ENCODE results near the gene RGMA. TPM values are rescaled to one million over a fixed set of nuclear protein-coding genes. Genes with fewer than 3 reads are reported as not detected.

RGMA gene
- total and polyA plus RNA-seq, 2 donors (not counting 1 experiment from before 2014, with no cell fraction given): not detected

GRCh38 chr15:93102211-93102610, 13.2 kb upstream of the RGMA start:
- no peak for TF ChIP-seq EZH2 (IDR thresholded peaks at IDR 0.05; ENCODE audit: borderline replicate concordance, insufficient read depth, low read depth, low read length, poor library complexity, severe bottlenecking)
- TF ChIP-seq, protein P1, sequence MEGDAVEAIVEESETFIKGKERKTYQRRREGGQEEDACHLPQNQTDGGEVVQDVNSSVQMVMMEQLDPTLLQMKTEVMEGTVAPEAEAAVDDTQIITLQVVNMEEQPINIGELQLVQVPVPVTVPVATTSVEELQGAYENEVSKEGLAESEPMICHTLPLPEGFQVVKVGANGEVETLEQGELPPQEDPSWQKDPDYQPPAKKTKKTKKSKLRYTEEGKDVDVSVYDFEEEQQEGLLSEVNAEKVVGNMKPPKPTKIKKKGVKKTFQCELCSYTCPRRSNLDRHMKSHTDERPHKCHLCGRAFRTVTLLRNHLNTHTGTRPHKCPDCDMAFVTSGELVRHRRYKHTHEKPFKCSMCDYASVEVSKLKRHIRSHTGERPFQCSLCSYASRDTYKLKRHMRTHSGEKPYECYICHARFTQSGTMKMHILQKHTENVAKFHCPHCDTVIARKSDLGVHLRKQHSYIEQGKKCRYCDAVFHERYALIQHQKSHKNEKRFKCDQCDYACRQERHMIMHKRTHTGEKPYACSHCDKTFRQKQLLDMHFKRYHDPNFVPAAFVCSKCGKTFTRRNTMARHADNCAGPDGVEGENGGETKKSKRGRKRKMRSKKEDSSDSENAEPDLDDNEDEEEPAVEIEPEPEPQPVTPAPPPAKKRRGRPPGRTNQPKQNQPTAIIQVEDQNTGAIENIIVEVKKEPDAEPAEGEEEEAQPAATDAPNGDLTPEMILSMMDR (IDR thresholded peaks at IDR 0.05): no peak
- Histone ChIP-seq H3K9ac (ENCODE audit: low read length) (no peak overlapping the region), H3K4me1 (ENCODE audit: control insufficient read depth in 2 of 2, insufficient read depth in 2 of 2, low read length in 2 of 2) (no peaks in the 10 kb centered on the region), H3K27ac (ENCODE audit: low read length in 2 of 2) (no peak overlapping the region), H3K79me2 (ENCODE audit: control insufficient read depth, insufficient read depth, low read length) (no peaks in the 10 kb centered on the region), H3K9me3 (ENCODE audit: control extremely low read depth in 1 of 3, control insufficient read depth in 2 of 3, insufficient read depth in 1 of 3, low read length in 2 of 3) (peaks cover 0 to 6% (median 0%) of the 10 kb centered on the region in 3 donors), H3K4me3 (ENCODE audit: control extremely low read depth in 1 of 5, extremely low read depth in 1 of 5, insufficient read depth in 1 of 5, low read depth in 2 of 5, low read length in 4 of 5) (no peak overlapping the region), H3K27me3 (replicated peaks in 1 of 4; ENCODE audit: control extremely low read depth in 1 of 4, control insufficient read depth in 3 of 4, insufficient read depth in 4 of 4, low read length in 3 of 4) (no peaks in the 10 kb centered on the region), H3K36me3 (replicated peaks in 1 of 2; ENCODE audit: control extremely low read depth in 1 of 2, control insufficient read depth in 1 of 2, extremely low read depth in 1 of 2, insufficient read depth in 2 of 2, low read length in 1 of 2) (no peaks in the 10 kb centered on the region), H4K20me1 (ENCODE audit: control insufficient read depth, insufficient read depth, low read length, poor library complexity, severe bottlenecking) (no peaks in the 10 kb centered on the region), H3K4me2 (replicated peaks; ENCODE audit: low read depth, low read length, poor library complexity, severe bottlenecking) (no peak overlapping the region), H2AFZ (ENCODE audit: insufficient read depth, low read depth, low read length, poor library complexity, severe bottlenecking) (no peak overlapping the region)
- intact Hi-C loops (cut with micrococcal nuclease): no loop called here
- H3K4me3 Mint-ChIP-seq: no peak overlapping the region
- ChIA-PET POLR2A (no interaction called here), CTCF (no interaction called here)
- H3K27ac Mint-ChIP-seq: no peak overlapping the region
- no peaks in the 10 kb centered on the region for H3K9me3 Mint-ChIP-seq (ENCODE audit: insufficient read depth)
- H3K27me3 Mint-ChIP-seq: peaks cover 12% of the 10 kb centered on the region
- no peak for DNase-seq
- H3K4me1 Mint-ChIP-seq: no peaks in the 10 kb centered on the region
- ATAC-seq (ENCODE audit: low read depth): no peak
- WGBS (ENCODE audit: insufficient coverage): 92% methylated on average over 4 of the region's 7 CpGs

- TF ChIP-seq EZH2 (IDR thresholded peaks at IDR 0.05; ENCODE audit: borderline replicate concordance, insufficient read depth, low read depth, low read length, poor library complexity, severe bottlenecking): no peak
- TF ChIP-seq, protein P1 (IDR thresholded peaks at IDR 0.05): no peak
- H3K9ac ChIP-seq (ENCODE audit: low read length): no peak overlapping the region
- no peaks in the 10 kb centered on the region for H3K9me3 ChIP-seq (ENCODE audit: control extremely low read depth in 1 of 3, control insufficient read depth in 2 of 3, insufficient read depth in 1 of 3, low read length in 2 of 3)
- Mint-ChIP-seq H3K9me3 (ENCODE audit: insufficient read depth) (no peaks in the 10 kb centered on the region), H3K27ac (no peak overlapping the region), H3K4me1 (peaks cover 10% of the 10 kb centered on the region), H3K27me3 (peaks cover 22% of the 10 kb centered on the region), H3K4me3 (no peak overlapping the region)
- ChIA-PET POLR2A (no interaction called here), CTCF (no interaction called here)
- no peaks in the 10 kb centered on the region for H3K36me3 ChIP-seq (replicated peaks in 1 of 2; ENCODE audit: control extremely low read depth in 1 of 2, control insufficient read depth in 1 of 2, extremely low read depth in 1 of 2, insufficient read depth in 2 of 2, low read length in 1 of 2)
- no peak overlapping the region for H3K4me3 ChIP-seq (ENCODE audit: control extremely low read depth in 1 of 5, extremely low read depth in 1 of 5, insufficient read depth in 1 of 5, low read depth in 2 of 5, low read length in 4 of 5)
- no peak overlapping the region for H3K4me2 ChIP-seq (replicated peaks; ENCODE audit: low read depth, low read length, poor library complexity, severe bottlenecking)
- H3K4me1 ChIP-seq (ENCODE audit: control insufficient read depth in 2 of 2, insufficient read depth in 2 of 2, low read length in 2 of 2): peaks cover 4 to 5% of the 10 kb centered on the region in 2 donors
- H3K27me3 ChIP-seq (replicated peaks in 1 of 4; ENCODE audit: control extremely low read depth in 1 of 4, control insufficient read depth in 3 of 4, insufficient read depth in 4 of 4, low read length in 3 of 4): peaks cover 0 to 24% (median 7%) of the 10 kb centered on the region in 4 experiments
- ATAC-seq (ENCODE audit: low read depth) (no peak), DNase-seq (no peak)
- no peaks in the 10 kb centered on the region for H4K20me1 ChIP-seq (ENCODE audit: control insufficient read depth, insufficient read depth, low read length, poor library complexity, severe bottlenecking)
- H3K27ac ChIP-seq (ENCODE audit: low read length in 2 of 2): no peak overlapping the region
- H2AFZ ChIP-seq (ENCODE audit: insufficient read depth, low read depth, low read length, poor library complexity, severe bottlenecking): no peak overlapping the region
- no peaks in the 10 kb centered on the region for H3K79me2 ChIP-seq (ENCODE audit: control insufficient read depth, insufficient read depth, low read length)
- intact Hi-C loops (cut with micrococcal nuclease): no loop called here
- 93% methylated on average over 6 of the region's 6 CpGs for WGBS (ENCODE audit: insufficient coverage)
Observed at GRCh38 chr15:93093765-93094164, 4.8 kb upstream of the RGMA start.
